Epithelial cell of prostate (primary cell): Measurements from ENCODE around the gene BCL2.

ENCODE experiments used
- DNase-seq: peaks from one replicate; pipeline ENCODE4 v3.0.0-alpha.2; 2011; ENCODE audit warnings: low read depth, low spot score
- H3K27ac ChIP-seq: fragments of 450-650 bp; 2 replicates; pipeline ENCODE4 v1.5.1; 2017; ENCODE audit warnings: mild to moderate bottlenecking

The BCL2 gene

GRCh38 chr18:63329431-63330145 is 10.0 kb upstream of the BCL2 start:
- DNase-seq, result no peak
- no peak overlapping the region for H3K27ac ChIP-seq

GRCh38 chr18:63326011-63326410 is 6.4 kb upstream of the BCL2 start:
- no peak for DNase-seq
- no peak overlapping the region for H3K27ac ChIP-seq

GRCh38 chr18:63325086-63325686 is 5.6 kb upstream of the BCL2 start:
- no peak for DNase-seq
- H3K27ac ChIP-seq, result no peak overlapping the region

GRCh38 chr18:63322908-63323634 is 3.5 kb upstream of the BCL2 start:
- no peak overlapping the region for H3K27ac ChIP-seq
- DNase-seq, result no peak

GRCh38 chr18:63322206-63322605 is 2.6 kb upstream of the BCL2 start:
- no peak for DNase-seq
- H3K27ac ChIP-seq, result no peak overlapping the region

GRCh38 chr18:63321291-63321690 is 1.7 kb upstream of the BCL2 start:
- DNase-seq, result no peak
- H3K27ac ChIP-seq, result no peak overlapping the region

GRCh38 chr18:63320975-63321265 is 1.4 kb upstream of the BCL2 start:
- DNase-seq, result no peak
- no peak overlapping the region for H3K27ac ChIP-seq

- no peak for DNase-seq
- peak overlapping the region; percentile 16 for H3K27ac ChIP-seq
Observed at GRCh38 chr18:63320123-63320974, 780 bp upstream of the BCL2 start.

GRCh38 chr18:63318889-63319382 is 633 bp downstream of the BCL2 start:
- H3K27ac ChIP-seq, result no peak overlapping the region
- DNase-seq, result no peak

- DNase-seq, result no peak
- no peak overlapping the region for H3K27ac ChIP-seq
Observed at GRCh38 chr18:63317982-63318888, 1.3 kb downstream of the BCL2 start.

- DNase-seq, result no peak
- no peak overlapping the region for H3K27ac ChIP-seq
Observed at GRCh38 chr18:63317556-63317946, 2.0 kb downstream of the BCL2 start.

GRCh38 chr18:63316612-63317555 is 2.7 kb downstream of the BCL2 start:
- no peak overlapping the region for H3K27ac ChIP-seq
- no peak for DNase-seq

GRCh38 chr18:63315876-63316275 is 3.7 kb downstream of the BCL2 start:
- no peak overlapping the region for H3K27ac ChIP-seq
- DNase-seq, result no peak

GRCh38 chr18:63315131-63315662 is 4.4 kb downstream of the BCL2 start:
- H3K27ac ChIP-seq, result no peak overlapping the region
- no peak for DNase-seq

- H3K27ac ChIP-seq, result no peak overlapping the region
- DNase-seq, result no peak
Observed at GRCh38 chr18:63314062-63314790, 5.3 kb downstream of the BCL2 start.

- H3K27ac ChIP-seq, result no peak overlapping the region
- no peak for DNase-seq
Observed at GRCh38 chr18:63313396-63313917, 6.1 kb downstream of the BCL2 start.

- no peak overlapping the region for H3K27ac ChIP-seq
- DNase-seq, result no peak
Observed at GRCh38 chr18:63312737-63313395, 6.7 kb downstream of the BCL2 start.
